Inflammatory macrophage treated with lipopolysaccharide for 4 hours (primary cell): ENCODE data around the gene MYO19.

Experiments used
- DNase-seq: peaks from one replicate; pipeline ENCODE4 v3.0.0-alpha.2; 2020

Gene MYO19

DNA sequence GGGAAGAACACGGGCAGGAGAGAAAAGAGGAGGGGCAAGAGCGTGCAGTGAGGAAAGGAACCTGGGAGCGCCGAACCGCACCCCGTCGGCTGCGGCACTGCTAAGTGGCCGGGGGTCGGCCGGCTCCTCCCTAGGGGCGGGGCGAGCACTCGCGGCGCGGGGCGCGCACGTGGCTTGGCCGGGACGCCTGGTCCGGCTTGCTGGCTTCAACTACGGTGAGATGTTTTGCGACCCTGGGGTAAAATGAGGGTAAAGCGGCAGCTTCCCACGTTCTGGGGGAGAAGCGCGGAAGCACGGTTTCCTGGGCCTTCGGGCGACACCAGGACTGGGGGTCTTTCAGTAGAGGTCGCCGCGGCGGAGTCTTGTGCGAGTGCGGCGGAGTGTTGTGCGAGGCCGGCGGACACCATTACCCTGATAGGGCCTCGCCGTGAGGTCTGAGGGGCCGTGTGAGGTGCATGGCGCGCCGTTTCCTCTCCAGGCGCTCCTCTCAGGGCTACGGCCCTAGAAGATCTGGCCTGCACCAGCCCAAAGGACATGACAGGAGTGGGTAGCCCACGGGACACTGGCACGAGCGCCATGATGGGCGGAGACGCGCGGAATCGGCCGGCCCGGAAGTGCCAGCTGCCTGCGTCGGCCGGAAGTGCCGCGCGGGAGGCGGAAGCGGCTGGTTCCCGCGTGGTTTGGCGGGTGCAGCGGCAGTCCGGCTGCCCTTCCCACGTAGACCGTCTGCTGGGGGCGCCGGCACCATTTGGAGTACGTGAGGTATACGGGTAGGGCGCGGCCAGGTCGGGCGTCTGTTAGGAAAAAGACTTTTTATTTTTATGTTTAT lies at the start of gene MYO19, which contains the start of gene PIGW:
MYO19 (minus strand) TSS at position 29 of the 829 bp plus-strand sequence. CDS start 2,330 bp downstream, outside the sequence.
PIGW (plus strand) TSS at position 148 of the 829 bp plus-strand sequence. CDS start 2,115 bp downstream, outside the sequence.
- DNase-seq: peak; percentile 93

DNA sequence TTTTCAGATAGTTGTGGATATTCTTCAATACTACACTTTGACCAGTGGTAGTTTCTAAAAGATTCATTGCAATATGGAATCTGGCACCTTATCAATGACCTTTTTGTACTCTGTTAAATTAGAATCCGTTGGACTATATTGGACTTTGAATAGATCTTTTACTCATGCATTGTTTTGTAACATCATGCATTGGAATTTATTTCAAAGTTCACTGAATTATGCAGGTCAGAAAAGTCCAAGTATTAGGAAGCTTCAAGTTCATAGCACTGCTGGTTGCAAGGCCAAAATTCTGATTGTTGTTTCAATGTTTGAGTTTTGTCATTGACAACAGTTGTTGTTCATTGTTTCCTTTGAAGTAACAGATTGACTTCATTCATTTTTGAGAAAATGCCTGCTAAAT lies 49.1 kb upstream of the MYO19 start:
- DNase-seq: no peak

DNA sequence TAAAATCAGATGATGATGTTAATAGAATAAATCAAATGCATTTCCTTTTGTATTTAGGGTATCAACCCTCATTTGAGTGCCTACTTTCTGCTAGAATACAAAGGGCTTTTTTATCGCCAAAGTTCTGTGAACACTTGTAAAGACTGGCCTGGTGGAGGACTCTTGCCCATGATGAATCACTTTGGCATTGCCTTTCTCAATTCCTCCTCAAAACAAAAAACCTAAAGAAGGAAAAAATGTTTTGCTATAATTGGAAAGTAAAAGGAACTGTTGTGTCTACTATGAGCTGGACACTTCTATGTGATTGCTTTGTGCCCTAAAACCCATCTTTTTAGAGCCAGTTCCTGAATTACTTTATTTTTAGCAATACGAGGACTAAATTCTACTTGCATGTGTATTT lies 44.0 kb upstream of the MYO19 start:
- no peak for DNase-seq

DNA sequence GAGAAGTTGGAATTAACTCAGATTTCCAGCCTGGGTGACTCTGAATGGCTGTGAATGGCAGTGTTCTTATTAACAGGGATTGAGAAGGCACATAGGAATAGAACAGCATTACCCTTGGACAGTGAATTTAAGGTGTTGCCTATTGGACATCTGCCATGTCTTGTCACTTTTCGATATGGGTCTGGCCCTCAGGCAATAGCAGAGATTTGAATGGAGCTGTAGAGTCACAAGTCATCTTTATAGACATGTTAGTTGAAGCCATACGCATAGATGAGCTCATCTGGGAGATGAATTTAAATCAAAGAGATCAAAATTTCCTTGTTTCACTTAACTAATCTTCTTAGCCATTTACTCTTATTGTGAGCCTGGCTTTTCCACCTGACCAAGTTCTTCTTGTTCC lies 42.1 kb upstream of the MYO19 start:
- DNase-seq: no peak

DNA sequence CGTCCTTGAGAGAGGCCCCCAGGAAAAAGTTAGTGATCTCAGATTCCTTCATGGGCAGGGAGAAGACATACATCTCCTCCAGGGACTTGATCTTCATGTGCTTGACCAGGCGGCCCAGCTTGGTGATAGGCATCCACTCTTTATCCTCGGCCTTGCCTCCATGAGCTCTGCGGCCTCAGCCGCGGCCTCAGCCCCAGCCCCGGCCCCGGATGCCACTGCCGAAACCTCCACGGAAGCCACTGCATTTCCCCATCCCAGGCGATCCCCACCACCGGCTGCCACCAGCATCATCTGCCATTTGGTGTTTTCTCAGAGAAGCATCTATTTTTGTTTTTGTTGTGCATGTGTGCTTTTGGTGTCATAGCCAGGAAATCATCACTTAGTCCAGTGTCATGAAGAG lies 40.4 kb upstream of the MYO19 start:
- no peak for DNase-seq

- no peak for DNase-seq
These were observed 31.4 kb upstream of the MYO19 start for GRCh38 chr17:36566081-36566480.

GRCh38 chr17:36553459-36553858 lies 18.8 kb upstream of the MYO19 start:
- no peak for DNase-seq

GRCh38 chr17:36550491-36551417 lies 16.1 kb upstream of the MYO19 start:
- peak; percentile 21 for DNase-seq

DNA sequence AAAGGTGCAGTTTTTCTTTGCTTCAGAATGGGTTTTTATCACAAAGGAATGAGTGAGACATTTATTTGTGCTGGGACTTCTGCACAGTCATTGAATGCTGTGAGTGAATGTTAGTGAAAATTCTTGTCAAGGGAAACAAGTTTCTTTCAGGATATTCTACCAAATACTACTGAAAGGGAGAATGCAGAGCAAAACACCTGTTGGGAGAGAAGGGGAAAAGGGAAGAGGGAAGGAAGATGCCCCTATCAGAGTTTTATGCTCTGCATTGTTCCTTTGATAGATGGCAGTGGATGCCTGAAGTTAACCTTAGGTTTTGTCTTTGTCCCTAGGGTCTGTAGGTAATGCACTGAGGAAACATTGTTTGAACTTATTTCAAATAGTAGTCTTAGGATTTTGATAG lies 13.1 kb upstream of the MYO19 start:
- no peak for DNase-seq

DNA sequence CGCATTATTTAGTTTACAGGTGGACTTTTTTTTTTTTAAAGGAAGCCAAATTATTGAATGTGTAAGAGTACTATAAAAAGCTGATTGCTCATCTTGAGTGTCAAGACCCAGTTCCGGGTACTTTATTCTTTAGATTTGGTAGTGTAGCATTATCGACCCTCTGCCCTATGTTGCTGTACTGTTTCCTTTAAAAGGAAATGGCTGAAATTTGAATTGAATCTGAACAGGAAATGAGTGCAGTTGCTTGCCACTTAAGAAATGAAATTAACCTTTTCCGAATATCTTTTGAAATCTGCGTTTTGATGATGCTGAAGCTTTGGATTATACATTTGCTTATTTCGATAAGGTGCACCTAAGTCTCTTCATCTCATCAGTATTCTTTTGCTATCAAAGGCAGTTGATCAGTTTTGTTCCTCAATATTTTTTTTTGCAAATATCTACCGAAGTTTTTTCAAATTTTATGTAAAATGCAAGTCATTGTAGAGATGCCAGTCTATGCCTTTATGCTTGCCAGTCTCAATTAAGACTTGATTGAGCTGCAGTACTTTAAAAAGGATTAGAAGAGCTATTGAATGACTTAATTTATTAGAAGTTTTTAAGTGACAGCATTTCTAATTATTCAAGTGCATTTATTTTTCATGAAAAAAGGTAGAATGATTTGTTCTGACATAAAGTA lies 11.9 kb upstream of the MYO19 start:
- peak; percentile 32 for DNase-seq

DNA sequence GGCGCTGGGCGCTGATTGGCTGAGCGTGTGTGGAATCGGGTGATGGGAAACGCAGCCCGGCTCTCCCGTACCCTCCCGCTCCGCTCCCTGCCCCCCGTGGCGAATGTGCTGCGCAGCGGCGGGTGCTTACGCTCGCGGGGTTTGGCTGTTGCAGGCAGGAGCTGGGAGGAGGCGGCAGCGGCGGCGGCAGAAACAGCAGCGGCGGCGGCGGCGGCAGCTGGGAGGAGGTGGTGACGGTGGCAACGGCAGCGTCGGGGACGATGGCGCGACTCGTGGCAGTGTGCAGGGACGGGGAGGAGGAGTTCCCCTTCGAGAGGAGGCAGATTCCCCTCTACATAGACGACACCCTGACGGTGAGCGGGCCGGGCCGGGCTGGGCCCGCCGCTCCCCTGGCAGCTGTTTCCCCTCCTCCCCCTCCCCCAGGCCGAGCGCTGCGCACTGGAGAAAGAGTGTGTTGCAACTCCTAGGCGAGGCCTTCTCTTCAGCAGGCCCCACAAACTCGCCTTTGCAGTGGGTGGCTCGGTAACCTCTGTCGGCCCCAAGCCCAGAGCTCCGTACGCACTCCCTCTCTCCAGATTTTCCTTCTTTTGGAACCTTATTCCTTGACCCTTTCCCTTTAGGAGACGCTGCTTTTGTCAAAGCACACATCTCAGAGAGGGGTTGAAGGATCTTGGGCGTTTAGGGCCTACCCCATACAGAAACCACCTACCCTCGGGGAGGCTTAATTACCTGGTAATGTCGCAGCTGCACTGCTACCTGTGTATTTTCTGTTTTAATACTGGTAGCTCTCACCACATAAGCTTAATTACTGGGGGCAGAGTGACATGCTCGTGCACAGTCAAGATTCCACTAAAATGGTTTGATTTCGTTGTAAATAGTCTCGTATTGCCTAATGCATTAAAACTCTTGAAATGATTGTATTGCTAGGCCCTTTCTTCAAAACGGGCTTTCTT lies 11.1 kb upstream of the MYO19 start:
- DNase-seq: peak; percentile 94

DNA sequence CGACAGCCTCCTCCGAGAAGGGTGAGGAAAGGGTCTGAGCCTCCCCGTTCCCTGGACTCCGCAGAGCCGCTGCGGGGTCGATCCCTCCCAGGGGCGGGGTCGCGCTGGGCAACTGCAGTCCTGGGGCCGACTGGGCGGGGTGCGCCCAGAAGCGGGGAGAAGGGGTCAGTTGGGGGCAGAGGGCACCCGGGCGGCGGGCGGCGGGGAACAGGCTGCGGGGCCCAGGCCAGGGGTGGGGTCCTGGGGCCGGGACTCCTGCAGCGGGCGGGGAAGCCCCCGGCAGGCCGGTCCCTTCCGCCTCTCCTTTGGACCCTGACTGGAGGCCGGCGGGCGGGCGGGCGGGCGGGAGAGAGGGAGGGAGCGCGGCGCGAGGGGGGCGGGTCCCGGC lies 10.4 kb upstream of the MYO19 start:
- DNase-seq: no peak

- peak; percentile 95 for DNase-seq
These were observed 9.8 kb upstream of the MYO19 start, which contains the start of gene GGNBP2 for GRCh38 chr17:36544307-36545076. Gene GGNBP2, plus strand, starts transcription at chr17:36544919. Its CDS starts 806 bp downstream, at chr17:36545725.

DNA sequence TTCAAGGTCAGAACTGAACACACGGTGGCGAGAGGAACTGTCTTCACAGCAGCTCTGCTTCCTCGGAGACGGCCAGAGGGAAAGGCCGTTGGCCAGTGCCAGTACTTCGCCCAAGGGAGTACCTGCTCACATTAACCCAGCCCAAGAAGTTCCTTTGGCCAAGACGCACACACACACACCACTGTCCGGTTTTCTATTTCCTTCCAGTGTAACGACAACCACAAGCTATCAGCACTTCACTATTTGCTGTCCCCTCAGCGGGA lies 9.3 kb upstream of the MYO19 start:
- peak; percentile 64 for DNase-seq

DNA sequence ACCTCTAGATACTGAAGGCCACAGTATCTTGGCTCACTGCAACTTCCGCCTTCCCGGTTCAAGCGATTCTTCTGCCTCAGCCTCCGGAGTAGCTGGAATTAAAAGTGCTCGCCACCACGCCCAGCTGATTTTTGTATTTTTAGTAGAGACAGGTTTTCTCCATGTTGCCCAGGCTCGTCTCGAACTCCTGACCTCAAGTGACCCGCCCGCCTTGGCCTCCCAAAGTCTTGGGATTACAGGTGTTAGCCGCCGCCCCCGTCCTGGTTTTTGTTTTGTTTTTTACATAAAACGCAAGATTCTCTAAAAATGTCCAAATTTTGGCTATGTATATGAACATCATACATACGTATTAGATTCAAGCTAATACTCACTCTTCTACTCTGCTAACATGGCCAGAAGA lies 8.1 kb upstream of the MYO19 start:
- DNase-seq: no peak

- DNase-seq: no peak
These were observed 6.0 kb upstream of the MYO19 start for GRCh38 chr17:36540696-36541095.

DNA sequence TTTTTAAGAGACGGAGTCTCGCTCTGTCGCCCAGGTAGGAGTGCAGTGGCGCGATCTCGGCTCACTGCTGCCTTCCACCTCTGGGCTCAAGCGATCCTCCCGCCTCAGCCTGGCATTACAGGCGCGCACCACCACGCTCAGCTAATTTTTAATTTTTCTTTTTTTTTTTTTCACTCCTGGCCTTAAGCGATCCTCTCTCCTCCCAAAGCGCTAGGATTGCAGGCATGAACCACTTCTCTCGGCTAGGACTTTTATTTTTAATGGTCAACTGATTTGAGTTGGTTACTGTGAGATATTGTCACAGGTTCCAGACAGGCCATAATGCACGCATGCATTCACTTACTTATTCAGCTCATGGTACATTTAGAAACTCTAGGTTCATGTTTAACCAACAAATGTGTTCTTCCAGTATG lies 1.0 kb upstream of the MYO19 start:
- no peak for DNase-seq

DNA sequence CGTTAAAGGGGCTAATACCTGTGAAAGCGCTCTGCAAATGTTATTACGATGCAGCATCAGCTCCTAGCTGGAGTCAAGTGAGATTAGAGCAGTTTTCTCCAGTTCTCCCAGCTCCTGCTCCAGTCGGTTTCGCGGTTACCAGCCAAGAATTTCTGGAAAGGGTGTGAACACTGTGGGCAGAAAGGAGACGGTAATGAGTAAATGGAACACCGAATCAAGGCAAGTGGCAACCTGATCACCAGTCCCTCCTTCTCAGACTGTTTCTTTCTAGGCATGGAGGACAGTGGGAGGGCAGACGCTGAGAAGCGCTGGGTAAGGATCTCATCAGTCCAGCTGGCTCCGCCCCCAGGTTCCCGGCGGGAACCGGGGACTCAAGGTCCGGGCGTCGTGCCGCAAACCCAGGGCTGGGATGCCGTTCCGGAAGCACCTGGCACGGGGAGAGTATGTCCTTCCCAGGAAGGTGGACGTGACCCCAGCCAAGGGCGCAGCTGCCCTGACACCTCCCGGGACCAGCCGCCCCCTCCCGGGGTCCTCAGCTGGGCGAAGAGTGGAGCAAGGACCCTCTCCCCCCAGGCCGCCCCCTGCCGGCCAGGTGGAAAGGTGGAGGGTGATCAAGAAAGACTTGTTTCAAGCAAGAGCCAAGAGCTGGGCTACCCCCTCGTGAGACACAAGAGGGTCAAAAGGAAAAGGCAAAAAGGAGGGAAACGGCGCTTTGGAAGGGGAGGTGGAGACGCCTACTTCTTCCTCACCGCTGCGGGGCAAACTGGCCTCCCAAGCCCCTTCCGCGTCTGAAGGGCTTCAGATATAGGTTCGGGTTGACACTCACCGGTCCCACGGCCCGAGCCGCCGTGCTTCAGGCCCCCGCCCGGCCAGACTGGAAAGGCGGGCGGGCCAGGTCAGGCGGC lies 481 bp downstream of the MYO19 start:
- peak; percentile 36 for DNase-seq

DNA sequence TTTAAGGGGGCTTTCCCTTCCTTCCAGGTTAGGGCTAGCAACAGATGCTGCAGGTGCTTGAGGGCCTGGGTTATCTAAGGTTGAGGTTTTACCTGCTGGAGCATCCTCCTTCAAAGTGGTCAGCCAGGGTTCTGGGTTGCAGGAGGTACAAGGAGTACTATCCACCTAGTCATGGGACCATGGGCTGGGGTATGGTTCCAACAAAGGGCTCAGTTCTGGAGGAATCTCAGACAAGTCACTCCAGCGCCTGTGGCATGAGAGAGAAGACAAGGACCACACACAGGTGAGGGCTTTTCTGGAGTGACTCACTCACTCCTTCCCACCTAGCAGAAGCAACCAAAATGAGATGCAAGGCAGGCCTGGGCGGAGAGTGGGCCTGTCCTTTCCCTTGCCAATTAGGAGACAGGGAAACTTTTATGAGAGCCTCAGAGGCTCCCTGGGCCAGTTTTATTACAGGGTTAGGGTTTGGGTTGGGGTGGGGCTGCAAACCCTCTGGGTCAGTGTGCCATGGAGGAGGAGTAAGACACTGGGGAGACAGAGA lies 2.2 kb downstream of the MYO19 start:
- no peak for DNase-seq

DNA sequence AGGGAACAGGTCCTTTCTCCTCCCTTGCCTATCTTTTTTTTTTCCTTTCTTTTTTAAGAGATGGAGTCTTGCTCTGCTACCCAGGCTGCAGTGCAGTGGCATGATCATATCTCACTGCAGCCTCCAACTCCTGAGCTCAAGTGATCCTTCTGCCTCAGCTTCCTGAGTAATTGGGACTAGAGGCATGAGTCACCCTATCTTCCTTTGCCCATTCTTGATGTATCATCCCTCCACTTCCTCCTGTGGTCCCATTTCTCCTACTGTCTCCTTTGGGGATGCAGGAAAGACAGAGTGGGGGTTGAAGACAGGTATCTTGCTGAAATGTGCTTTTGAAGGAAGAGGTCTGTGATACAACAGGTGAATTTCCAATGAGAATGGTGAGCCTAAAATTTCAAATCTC lies 5.5 kb downstream of the MYO19 start:
- DNase-seq: no peak
